ENCODE measurements around the gene DTWD1. TPM values are rescaled to one million over a fixed set of nuclear protein-coding genes. Genes with fewer than 3 reads are reported as not detected.
"Not testable (repeated sequence)": the region's sequence is repeated elsewhere in the genome, so short reads cannot be mapped to it uniquely, and the experiment has no call there.

DTWD1 gene
- total RNA-seq, 2 experiments from 2014 or later: 14.3 to 18.5 TPM

DNA sequence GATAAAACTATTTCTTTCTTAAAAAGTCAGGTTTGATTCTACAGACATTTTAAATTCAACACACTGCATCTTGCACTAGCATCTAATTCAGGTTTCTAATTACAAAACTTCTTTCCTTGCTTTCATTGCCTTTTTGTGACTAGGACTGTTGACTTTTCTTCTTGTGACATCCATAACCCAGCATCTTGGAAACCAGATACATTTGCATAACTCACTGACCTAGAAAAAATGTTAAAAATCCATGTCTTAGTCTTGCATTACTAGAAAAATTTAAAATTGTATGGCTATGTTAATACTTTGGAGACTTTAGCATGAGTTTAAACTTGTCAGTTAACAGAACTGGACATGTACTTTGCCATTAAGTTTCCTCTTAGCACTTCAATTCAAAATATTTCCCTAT is 72.7 kb downstream of the DTWD1 start:
- POLR2A ChIA-PET: no interaction called here
- CTCF ChIA-PET: no interaction called here
- no peaks in the 10 kb centered on the region for H3K36me3 Mint-ChIP-seq
- no peak overlapping the region for H3K4me3 Mint-ChIP-seq
- intact Hi-C loops (cut with micrococcal nuclease): no loop called here
- no peak for DNase-seq
- no peaks in the 10 kb centered on the region for H3K4me1 Mint-ChIP-seq (ENCODE audit: low read depth)
- no peaks in the 10 kb centered on the region for H3K9me3 Mint-ChIP-seq
- no peaks in the 10 kb centered on the region for H3K27me3 Mint-ChIP-seq
- no peak overlapping the region for H3K27ac Mint-ChIP-seq

GRCh38 chr15:49696433-49696832 is 75.6 kb downstream of the DTWD1 start:
- POLR2A ChIA-PET: no interaction called here
- CTCF ChIA-PET: no interaction called here
- H3K4me1 Mint-ChIP-seq (ENCODE audit: low read depth): no peaks in the 10 kb centered on the region
- H3K4me3 Mint-ChIP-seq: no peak overlapping the region
- no peak for DNase-seq
- H3K9me3 Mint-ChIP-seq: no peaks in the 10 kb centered on the region
- intact Hi-C loops (cut with micrococcal nuclease): no loop called here
- H3K36me3 Mint-ChIP-seq: no peaks in the 10 kb centered on the region
- H3K27ac Mint-ChIP-seq: no peak overlapping the region
- H3K27me3 Mint-ChIP-seq: no peaks in the 10 kb centered on the region

- Mint-ChIP-seq H3K9me3 (no peaks in the 10 kb centered on the region), H3K36me3 (no peaks in the 10 kb centered on the region), H3K27ac (no peak overlapping the region), H3K4me1 (ENCODE audit: low read depth) (no peaks in the 10 kb centered on the region), H3K4me3 (no peak overlapping the region), H3K27me3 (no peaks in the 10 kb centered on the region)
- ChIA-PET POLR2A (no interaction called here), CTCF (no interaction called here)
- intact Hi-C loops (cut with micrococcal nuclease): no loop called here
- no peak for DNase-seq
Measured at GRCh38 chr15:49697121-49697520, 76.3 kb downstream of the DTWD1 start.

- DNase-seq; H3K4me3 Mint-ChIP-seq; POLR2A ChIA-PET; H3K4me1 Mint-ChIP-seq (ENCODE audit: low read depth); intact Hi-C loops (cut with micrococcal nuclease); H3K9me3 Mint-ChIP-seq; CTCF ChIA-PET; H3K36me3 Mint-ChIP-seq; H3K27me3 Mint-ChIP-seq; H3K27ac Mint-ChIP-seq: not testable (repeated sequence)
Measured at GRCh38 chr15:49702982-49703381, 82.1 kb downstream of the DTWD1 start.

Other genes starting within 250 kb of the DTWD1 start
- gene FGF7, start 197.8 kb upstream of the DTWD1 start, total RNA-seq: not detected
- 1 to 10 TPM; 2.8 to 3.8 TPM for gene FAM227B, start 230 bp upstream of the DTWD1 start, total RNA-seq